OCI-LY7 (cell line): Measurements from ENCODE around the gene POLD3.

Experiments used
- CTCF ChIP-seq: fragments of 200-600 bp; sonication (generic); conservative IDR thresholded peaks from 2 replicates; pipeline ENCODE4 v1.5.1; 2014; ENCODE audit warnings: mild to moderate bottlenecking, antibody characterized with exemption, low read length, moderate library complexity, mixed read lengths
- EZH2phosphoT487 ChIP-seq: fragments of 200-600 bp; sonication (generic); IDR thresholded peaks from 2 replicates; pipeline ENCODE4 v1.6.1; 2018; ENCODE audit warnings: low read depth, borderline replicate concordance, mild to moderate bottlenecking, mixed run types, antibody characterized with exemption, low read length, moderate library complexity, mixed read lengths

- TF ChIP-seq CTCF (no peak), EZH2phosphoT487 (no peak)
Observed at GRCh38 chr11:74579577-74580270, 12.7 kb upstream of the POLD3 start.
